HG02852 (cell line): ENCODE measurements around the gene PATJ.

Source experiments
- ATAC-seq: cut with Tn5 transposase; IDR thresholded peaks from one replicate; pipeline ENCODE4 v1.9.1; 2021; ENCODE audit warnings: mild to moderate bottlenecking, moderate library complexity; ENCODE audit not compliant: unreplicated experiment

PATJ gene

GRCh38 chr1:62082456-62083363, 340.4 kb downstream of the PATJ start:
- ATAC-seq: peak; percentile 72

DNA sequence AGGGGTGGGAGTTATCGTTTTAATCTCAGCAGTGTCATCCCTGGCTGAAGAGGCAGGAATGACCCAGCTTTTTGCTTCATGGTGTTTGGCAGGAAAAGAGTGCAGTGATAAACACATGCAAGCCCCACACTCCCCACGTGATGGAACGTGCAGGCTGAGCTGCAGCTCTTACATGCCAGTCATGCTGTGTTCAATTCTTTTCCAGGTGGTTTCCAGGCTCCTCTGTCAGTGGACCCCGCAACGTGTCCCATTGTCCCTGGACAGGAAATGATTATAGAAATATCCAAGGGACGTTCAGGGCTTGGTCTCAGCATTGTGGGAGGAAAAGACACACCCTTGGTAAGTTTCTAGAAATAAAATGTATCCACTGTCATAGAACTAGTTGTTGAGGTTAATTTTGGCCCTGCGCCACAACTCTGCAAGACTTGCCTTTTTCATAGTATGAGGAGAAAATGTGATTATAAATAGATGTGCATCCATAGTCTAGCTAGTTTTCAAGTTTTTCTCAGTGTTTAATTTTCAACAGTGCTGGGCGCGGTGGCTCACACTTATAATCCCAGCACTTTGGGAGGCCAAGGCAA, 342.1 kb downstream of the PATJ start:
- no peak for ATAC-seq

DNA sequence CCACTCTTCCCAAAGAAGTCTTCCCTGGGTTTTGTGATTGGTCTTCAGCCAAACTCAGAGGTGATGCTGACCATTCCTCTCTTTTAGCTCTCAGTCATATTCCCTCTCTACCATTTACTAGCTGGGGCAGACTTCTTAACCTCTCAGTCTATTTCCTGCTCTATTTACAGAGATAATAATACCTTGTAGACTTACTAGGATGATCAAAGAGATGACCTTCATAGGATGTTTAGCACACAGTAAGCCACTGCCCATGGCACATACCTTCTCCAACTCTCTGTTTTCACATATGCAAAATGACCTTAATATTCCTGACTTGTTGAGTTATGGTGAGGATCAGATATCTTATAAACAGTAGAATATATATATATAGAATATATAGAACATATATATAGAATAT, 346.2 kb downstream of the PATJ start:
- ATAC-seq: no peak

- no peak for ATAC-seq
These were observed 347.3 kb downstream of the PATJ start for GRCh38 chr1:62089570-62089969.

- ATAC-seq: no peak
These were observed 347.7 kb downstream of the PATJ start for GRCh38 chr1:62090016-62090415.

DNA sequence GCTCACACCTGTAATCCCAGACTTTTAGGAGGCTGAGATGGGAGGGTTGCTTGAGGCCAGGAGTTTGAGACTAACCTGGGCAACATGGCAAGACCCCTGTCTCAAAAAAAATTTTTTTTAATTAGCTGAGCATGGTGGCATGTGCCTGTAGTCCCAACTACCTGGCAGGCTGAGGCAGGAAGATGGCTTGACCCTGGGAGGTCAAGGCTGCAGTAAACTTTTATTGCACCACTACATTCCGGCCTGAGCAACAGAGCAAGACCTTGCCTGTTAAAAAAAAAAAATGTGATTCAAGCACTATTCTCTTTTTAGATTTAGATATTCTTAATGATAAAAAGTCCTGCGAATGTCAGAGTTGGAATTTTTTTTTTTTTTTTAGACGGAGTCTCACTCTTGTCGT, 349.8 kb downstream of the PATJ start:
- no peak for ATAC-seq

DNA sequence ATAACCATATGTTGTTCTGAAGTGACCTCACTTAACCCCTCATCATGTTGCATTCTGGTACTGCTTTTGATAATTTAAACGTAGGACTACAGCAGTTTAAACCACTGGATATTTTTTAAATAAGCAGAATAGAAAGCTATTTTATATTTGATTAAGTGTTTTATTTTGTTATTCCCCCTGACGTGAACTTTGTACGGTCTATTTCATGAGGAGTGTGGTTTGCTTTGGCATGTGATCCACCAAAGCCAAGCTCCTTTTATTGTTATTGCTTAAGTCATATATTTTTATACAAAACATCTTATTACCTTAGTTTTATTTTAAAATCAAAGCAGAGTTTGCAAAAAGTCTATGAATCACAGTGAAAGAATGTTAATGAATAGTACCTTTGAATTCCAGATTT, 351.0 kb downstream of the PATJ start:
- ATAC-seq: no peak

DNA sequence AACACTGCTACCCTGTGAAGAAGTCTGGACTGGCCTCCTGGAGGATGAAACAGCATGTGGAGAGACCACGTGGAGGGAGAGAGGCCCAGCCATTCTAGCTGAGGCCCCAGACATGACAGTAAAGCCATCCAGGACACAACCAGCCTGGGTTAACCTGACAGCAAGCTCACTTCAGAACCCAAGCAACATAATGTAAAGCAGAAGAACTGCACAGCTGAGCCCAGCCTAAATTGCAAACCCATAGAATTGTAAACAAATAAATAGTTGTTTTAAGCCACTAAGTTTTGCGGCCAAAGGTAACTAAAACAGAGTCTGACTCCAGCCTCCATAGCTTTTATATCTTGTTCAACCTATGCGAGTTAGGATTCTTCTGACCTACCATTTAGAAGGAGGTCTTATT, 355.2 kb downstream of the PATJ start:
- no peak for ATAC-seq

DNA sequence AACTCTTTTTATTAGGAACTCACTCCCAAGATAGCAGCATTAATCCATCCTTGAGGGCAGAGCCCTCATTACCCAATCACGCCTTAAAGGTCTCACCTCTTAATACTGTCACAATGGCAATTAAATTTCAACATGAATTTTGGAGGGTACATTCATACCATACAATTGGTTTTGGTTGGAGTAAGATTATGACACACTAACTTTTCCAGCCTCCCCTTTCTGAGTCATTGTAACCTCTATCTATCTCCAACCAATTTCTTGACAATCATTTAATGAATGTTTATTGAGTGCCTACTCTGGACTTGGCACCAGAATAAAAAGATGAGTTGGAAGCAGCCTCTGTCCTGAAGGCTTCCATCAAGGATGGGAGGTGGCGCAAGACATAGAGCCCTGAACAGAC, 358.2 kb downstream of the PATJ start:
- ATAC-seq: no peak

- ATAC-seq: no peak
These were observed 361.6 kb downstream of the PATJ start for GRCh38 chr1:62103846-62104245.

DNA sequence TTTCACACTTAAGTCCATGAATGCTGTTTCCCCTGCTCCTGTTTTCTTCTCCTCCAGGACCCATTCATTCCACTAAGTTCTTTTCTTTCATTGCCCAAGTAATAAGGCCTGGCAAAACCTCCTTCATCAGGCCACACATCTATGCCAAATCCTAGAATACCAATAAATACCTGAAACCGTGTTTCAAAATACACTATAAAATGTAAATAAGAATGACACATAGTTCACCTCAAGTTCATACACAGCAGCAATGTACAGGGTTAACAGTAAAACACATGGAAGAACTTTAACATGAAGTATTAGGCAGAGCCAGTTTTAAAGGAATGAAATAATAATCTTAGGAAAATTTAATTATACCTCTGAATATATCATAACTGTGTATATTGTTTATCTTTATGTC, 365.6 kb downstream of the PATJ start:
- no peak for ATAC-seq

- ATAC-seq: no peak
These were observed 366.8 kb downstream of the PATJ start for GRCh38 chr1:62109124-62109523.

GRCh38 chr1:62110198-62110817, 368.0 kb downstream of the PATJ start:
- no peak for ATAC-seq

GRCh38 chr1:62111084-62111483, 368.8 kb downstream of the PATJ start:
- no peak for ATAC-seq

DNA sequence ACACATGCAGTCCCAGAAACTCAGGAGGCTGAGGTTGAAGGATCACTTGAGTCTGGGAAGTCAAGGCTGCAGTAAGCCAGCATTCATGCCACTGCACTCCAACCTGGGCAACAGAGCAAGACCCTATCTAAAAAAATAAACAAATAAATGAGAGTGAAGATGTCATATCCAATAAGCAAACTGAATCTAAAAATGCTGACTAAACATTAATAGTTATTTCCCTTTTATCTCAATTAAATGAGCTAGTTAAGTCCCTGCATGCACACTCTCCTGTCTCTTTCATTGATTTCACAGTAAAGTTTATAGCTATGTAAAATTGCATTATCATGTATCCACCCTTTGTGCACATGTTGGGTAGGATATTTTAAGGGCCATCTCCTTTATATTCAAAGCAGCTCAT, 371.2 kb downstream of the PATJ start:
- ATAC-seq: no peak

GRCh38 chr1:62117018-62117750, 374.9 kb downstream of the PATJ start:
- ATAC-seq: no peak

- no peak for ATAC-seq
These were observed 384.5 kb downstream of the PATJ start for GRCh38 chr1:62126579-62127290.

GRCh38 chr1:62128745-62129144, 386.5 kb downstream of the PATJ start:
- no peak for ATAC-seq

DNA sequence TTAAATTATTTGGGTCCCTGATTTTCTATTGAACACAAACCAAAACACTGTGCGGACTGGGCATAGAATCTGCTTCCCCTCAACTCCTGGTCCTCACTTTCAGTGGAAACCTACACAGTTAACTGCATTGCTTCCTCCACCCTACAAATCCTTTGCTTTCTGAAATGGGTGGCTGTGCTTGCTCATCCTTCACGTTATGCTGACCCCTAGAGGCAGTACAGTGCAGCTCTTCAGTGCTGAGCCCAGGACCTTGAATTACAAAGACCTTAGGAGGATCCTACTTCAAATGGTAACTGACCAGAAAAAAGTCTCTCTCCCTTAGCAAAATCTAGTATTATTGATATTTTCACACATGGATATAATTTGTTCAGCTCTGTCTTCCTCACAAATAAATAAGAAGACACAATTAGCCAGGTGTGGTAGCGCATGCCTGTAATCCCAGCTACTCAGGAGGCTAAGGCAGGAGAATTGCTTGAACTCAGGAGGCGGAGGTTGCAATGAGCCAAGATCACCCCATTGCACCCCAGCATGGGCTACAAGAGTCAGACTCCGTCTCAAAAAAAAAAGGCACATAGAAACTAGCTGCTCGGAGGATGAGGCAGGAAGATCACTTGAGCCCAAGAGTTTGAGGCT, 388.9 kb downstream of the PATJ start:
- ATAC-seq: peak; percentile 85

DNA sequence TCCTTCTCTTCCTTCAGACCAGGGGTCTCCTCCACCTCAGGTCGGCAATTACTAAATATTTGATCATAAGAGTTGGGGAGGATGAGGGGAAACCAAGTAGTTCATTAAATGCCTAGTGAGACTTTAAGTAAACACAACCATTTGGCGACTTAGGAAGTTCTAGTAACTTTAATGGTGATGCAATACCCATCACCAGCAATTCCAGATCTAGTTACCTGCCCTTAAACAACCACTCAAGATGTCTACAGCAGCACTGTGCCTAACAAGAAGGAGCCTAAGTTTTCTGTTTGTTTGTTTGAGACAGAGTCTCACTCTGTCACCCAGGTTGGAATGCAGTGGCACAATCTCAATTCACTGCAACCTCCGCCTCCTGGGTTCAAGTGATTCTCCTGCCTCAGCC, 395.7 kb downstream of the PATJ start:
- ATAC-seq: no peak
